Endothelial cell of umbilical vein (primary cell): ENCODE data around the gene CINP. TPM values are rescaled to one million over a fixed set of nuclear protein-coding genes. Genes with fewer than 3 reads are reported as not detected.

ENCODE experiments used
- BruUV-seq: library from RNA; stranded (reverse); fragments of 400-500 nt; replicated peaks from 2 replicates; lab custom pipeline; 2021; lab: Mats Ljungman, UMichigan
- CTCF ChIA-PET: fragments of 300-600, 350-600 bp; sonication (Branson Sonifier 250); formaldehyde crosslinking; loops from one replicate; lab custom pipeline; 2021; ENCODE audit warnings: antibody characterized with exemption, inconsistent platforms; lab: Charles Lee
- POLR2A ChIA-PET: fragments of 300-600, 350-600 bp; sonication (Branson Sonifier 250); formaldehyde crosslinking; loops from one replicate; lab custom pipeline; 2021; ENCODE audit warnings: antibody characterized with exemption, inconsistent platforms; lab: Charles Lee
- DNase-seq: peaks from one replicate; pipeline ENCODE4 v3.0.0-alpha.2; 2011; ENCODE audit warnings: low read depth, low spot score
- FAIRE-seq: peaks from 2 replicates; lab custom pipeline; 2011; peaks lifted over from hg19 to GRCh38; lab: Jason Lieb, UNC
- H2AFZ ChIP-seq: 2 replicates; pipeline ENCODE4 v1.6.0; 2012; ENCODE audit warnings: low read depth, low read length, control low read depth, inconsistent platforms
- H3K27ac ChIP-seq: 2 replicates; pipeline ENCODE4 v1.5.1; 2011; ENCODE audit warnings: low read depth, mild to moderate bottlenecking, control low read depth, low read length, moderate library complexity; ENCODE audit not compliant: insufficient read depth
- H3K27me3 ChIP-seq, 2 experiments: 2 replicates each; pipeline versions ENCODE4 v1.6.0 to v1.6.1; 2011; ENCODE audit warnings: low read length in 2 of 2, mixed read lengths in 1 of 2; ENCODE audit not compliant: control insufficient read depth in 2 of 2, insufficient read depth in 2 of 2
- H3K36me3 ChIP-seq, 2 experiments: 2 replicates in 1 of 2; 3 replicates in 1 of 2; pipeline ENCODE4 v1.5.1; 2011; ENCODE audit warnings: low read length in 2 of 2, mild to moderate bottlenecking in 1 of 2, moderate library complexity in 1 of 2; ENCODE audit not compliant: control insufficient read depth in 2 of 2, insufficient read depth in 2 of 2; ENCODE audit errors: extremely low read depth in 1 of 2
- H3K4me1 ChIP-seq: 3 replicates; pipeline ENCODE4 v1.5.1; 2011; ENCODE audit warnings: mild to moderate bottlenecking, low read length; ENCODE audit not compliant: control insufficient read depth, insufficient read depth; ENCODE audit errors: extremely low read depth
- H3K4me2 ChIP-seq: 2 replicates; pipeline ENCODE4 v1.6.1; 2011; ENCODE audit warnings: low read length, control low read depth, mixed read lengths; ENCODE audit not compliant: insufficient read depth
- H3K4me3 ChIP-seq, 3 experiments: fragments of 200-600 bp in 1 of 3; sonication (generic), shearing (Covaris generic) in 1 of 3; replicated peaks in 1 of 3; 2 replicates each; pipeline ENCODE4 v1.5.1; 2011 to 2016; ENCODE audit warnings: control low read depth in 3 of 3, low read length in 3 of 3, mild to moderate bottlenecking in 2 of 3, inconsistent platforms in 1 of 3, low read depth in 1 of 3, moderate library complexity in 1 of 3; ENCODE audit not compliant: insufficient read depth in 1 of 3
- H3K79me2 ChIP-seq: 2 replicates; pipeline ENCODE4 v1.6.0; 2012; ENCODE audit warnings: low read length, inconsistent platforms; ENCODE audit not compliant: control insufficient read depth, insufficient read depth
- H3K9ac ChIP-seq: replicated peaks from 2 replicates; pipeline ENCODE3; 2011; ENCODE audit warnings: low read length, control low read depth; ENCODE audit not compliant: insufficient read depth; ENCODE audit errors: extremely low read depth
- H3K9me1 ChIP-seq: replicated peaks from 3 replicates; pipeline ENCODE4 v1.6.0; 2011; ENCODE audit warnings: mild to moderate bottlenecking, low read length; ENCODE audit not compliant: control insufficient read depth, insufficient read depth; ENCODE audit errors: extremely low read depth
- H3K9me3 ChIP-seq: replicated peaks from 2 replicates; pipeline ENCODE4 v1.5.1; 2012; ENCODE audit warnings: low read length, inconsistent platforms; ENCODE audit not compliant: control insufficient read depth, insufficient read depth
- H4K20me1 ChIP-seq: replicated peaks from 2 replicates; pipeline ENCODE3; 2011; ENCODE audit warnings: mild to moderate bottlenecking, low read length; ENCODE audit not compliant: control insufficient read depth, insufficient read depth; ENCODE audit errors: extremely low read depth
- EZH2 ChIP-seq: IDR thresholded peaks from 2 replicates; pipeline ENCODE4 v1.6.1; 2012; ENCODE audit warnings: borderline replicate concordance, low read depth, mild to moderate bottlenecking, moderate library complexity, low read length, inconsistent platforms; ENCODE audit not compliant: severe bottlenecking
- FOS ChIP-seq: IDR thresholded peaks from 2 replicates; pipeline ENCODE4 v1.6.1; 2011; ENCODE audit warnings: mild to moderate bottlenecking, low read length, moderate library complexity, borderline replicate concordance; ENCODE audit not compliant: insufficient read depth
- GATA2 ChIP-seq: IDR thresholded peaks from 2 replicates; pipeline ENCODE4 v1.7.0; 2011; ENCODE audit warnings: low read depth, mild to moderate bottlenecking, moderate library complexity, mixed read lengths, low read length; ENCODE audit not compliant: insufficient read length, insufficient read depth
- JUN ChIP-seq: IDR thresholded peaks from 2 replicates; pipeline ENCODE4 v1.6.1; 2011; ENCODE audit warnings: borderline replicate concordance, low read depth; ENCODE audit not compliant: insufficient read length, insufficient read depth
- MYC ChIP-seq: IDR thresholded peaks from one replicate; pipeline ENCODE4 v1.6.1; 2011; ENCODE audit warnings: mild to moderate bottlenecking, low read depth, low read length
- POLR2A ChIP-seq: IDR thresholded peaks from 2 replicates; pipeline ENCODE4 v1.6.1; 2012; ENCODE audit warnings: low read depth, mild to moderate bottlenecking, control low read depth, low read length
- POLR2AphosphoS5 ChIP-seq: IDR thresholded peaks from 2 replicates; pipeline ENCODE4 v1.6.1; 2012; ENCODE audit warnings: low read depth, mild to moderate bottlenecking, control low read depth, low read length, moderate library complexity; ENCODE audit not compliant: insufficient read depth
- dilution Hi-C: fragments of 300-500 bp; cut with MboI; formaldehyde crosslinking; loops from one replicate; pipeline ENCODE4 v1.15.0; 2019; ENCODE audit warnings: low sequenced_read_pairs; ENCODE audit not compliant: extremely low pct_ligation_motif_present
- intact Hi-C: fragments of 100-400 bp; cut with micrococcal nuclease; formaldehyde crosslinking; loops from one replicate; pipeline ENCODE4 v1.10.0; 2022
- polyA plus RNA-seq, 4 experiments: library from polyadenylated mRNA; depleted of rRNA in 3 of 4; stranded (reverse) in 3 of 4; unstranded in 1 of 4; fragments of >200 nt; gene quantifications; 2 replicates each; pipeline versions ENCODE4 v1.2.1 to v1.2.3, GENCODE V29; 2011 to 2012; ENCODE audit warnings: missing spikeins in 1 of 4
- total RNA-seq: library from RNA; stranded (reverse); gene quantifications from 2 replicates; pipeline ENCODE4 v1.2.3, GENCODE V29; 2021
- TF ChIP-seq, protein P1 (sequence below), 2 donors: IDR thresholded peaks; 1 replicate in 1 of 2; 2 replicates in 1 of 2; pipeline ENCODE4 v1.5.1; 2011; ENCODE audit warnings: low read length in 2 of 2, mild to moderate bottlenecking in 2 of 2, moderate library complexity in 2 of 2, control low read depth in 1 of 2, inconsistent platforms in 1 of 2, low read depth in 1 of 2; ENCODE audit not compliant: insufficient read depth in 1 of 2; ENCODE audit errors: extremely low read depth in 1 of 2
- TF ChIP-seq, protein P2 (sequence below): IDR thresholded peaks from 2 replicates; pipeline ENCODE4 v1.6.1; 2011; ENCODE audit not compliant: insufficient read depth, insufficient read length

Gene CINP
- total and polyA plus RNA-seq, 2 donors (not counting 3 experiments of a cell fraction or from before 2014, with no cell fraction given): 44.0 to 79.1 TPM

DNA sequence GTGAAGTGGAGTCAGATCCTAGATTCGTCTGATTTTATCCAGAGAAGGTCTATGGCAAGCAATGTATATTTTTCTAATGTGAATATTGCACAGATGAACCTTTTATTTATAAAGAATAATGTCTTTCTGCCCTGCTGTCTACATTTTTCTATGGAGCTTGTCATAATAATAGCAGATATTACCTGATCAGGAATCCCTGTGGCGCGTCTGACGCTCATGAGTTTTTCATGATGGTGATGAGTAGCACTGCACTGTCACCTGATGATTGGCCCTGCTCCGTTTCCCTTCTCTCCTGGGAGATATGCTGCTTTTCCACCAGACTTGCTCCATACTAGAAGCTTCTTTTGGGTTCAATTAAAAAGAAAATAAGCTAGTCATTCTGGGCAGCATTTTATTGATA lies 20.5 kb downstream of the CINP start:
- Histone ChIP-seq H3K9ac (no peak overlapping the region), H3K4me3 (no peak overlapping the region), H4K20me1 (no peaks in the 10 kb centered on the region), H2AFZ (no peak overlapping the region), H3K36me3 (peaks cover 3 to 27% of the 10 kb centered on the region in 2 experiments), H3K4me2 (no peak overlapping the region), H3K79me2 (no peaks in the 10 kb centered on the region), H3K9me1 (no peaks in the 10 kb centered on the region), H3K27me3 (no peaks in the 10 kb centered on the region), H3K4me1 (no peaks in the 10 kb centered on the region), H3K27ac (no peak overlapping the region), H3K9me3 (no peaks in the 10 kb centered on the region)
- DNase-seq (no peak), FAIRE-seq (no peak)
- dilution Hi-C loops (no loop called here), intact Hi-C loops (no loop called here)
- CTCF ChIA-PET: interaction anchor here (1.2 kb wide), 1 partner anchor 25 kb away, joined by 3 read pairs; no protein-coding TSS in a partner anchor
- POLR2A ChIA-PET: no interaction called here
- BruUV-seq: no TSS peak
- TF ChIP-seq, protein P1, sequence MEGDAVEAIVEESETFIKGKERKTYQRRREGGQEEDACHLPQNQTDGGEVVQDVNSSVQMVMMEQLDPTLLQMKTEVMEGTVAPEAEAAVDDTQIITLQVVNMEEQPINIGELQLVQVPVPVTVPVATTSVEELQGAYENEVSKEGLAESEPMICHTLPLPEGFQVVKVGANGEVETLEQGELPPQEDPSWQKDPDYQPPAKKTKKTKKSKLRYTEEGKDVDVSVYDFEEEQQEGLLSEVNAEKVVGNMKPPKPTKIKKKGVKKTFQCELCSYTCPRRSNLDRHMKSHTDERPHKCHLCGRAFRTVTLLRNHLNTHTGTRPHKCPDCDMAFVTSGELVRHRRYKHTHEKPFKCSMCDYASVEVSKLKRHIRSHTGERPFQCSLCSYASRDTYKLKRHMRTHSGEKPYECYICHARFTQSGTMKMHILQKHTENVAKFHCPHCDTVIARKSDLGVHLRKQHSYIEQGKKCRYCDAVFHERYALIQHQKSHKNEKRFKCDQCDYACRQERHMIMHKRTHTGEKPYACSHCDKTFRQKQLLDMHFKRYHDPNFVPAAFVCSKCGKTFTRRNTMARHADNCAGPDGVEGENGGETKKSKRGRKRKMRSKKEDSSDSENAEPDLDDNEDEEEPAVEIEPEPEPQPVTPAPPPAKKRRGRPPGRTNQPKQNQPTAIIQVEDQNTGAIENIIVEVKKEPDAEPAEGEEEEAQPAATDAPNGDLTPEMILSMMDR (IDR thresholded peaks at IDR 0.05; ENCODE audit: extremely low read depth in 1 of 2, insufficient read depth in 1 of 2, low read depth in 1 of 2, low read length in 2 of 2): no peak
- no peak for TF ChIP-seq GATA2
- no peak for TF ChIP-seq POLR2A
- TF ChIP-seq JUN: no peak
- TF ChIP-seq POLR2AphosphoS5: no peak
- TF ChIP-seq MYC: no peak
- TF ChIP-seq FOS: no peak
- no peak for TF ChIP-seq EZH2
- TF ChIP-seq, protein P2, sequence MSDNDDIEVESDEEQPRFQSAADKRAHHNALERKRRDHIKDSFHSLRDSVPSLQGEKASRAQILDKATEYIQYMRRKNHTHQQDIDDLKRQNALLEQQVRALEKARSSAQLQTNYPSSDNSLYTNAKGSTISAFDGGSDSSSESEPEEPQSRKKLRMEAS: no peak
